Activated T-cell treated with anti-CD3 and anti-CD28 coated beads, Interleukin-2, amount 50 U/mL, for 24 hours (primary cell): Measurements from ENCODE around the gene C6orf62.
"Not testable (repeated sequence)": the region's sequence is repeated elsewhere in the genome, so short reads cannot be mapped to it uniquely, and the experiment has no call there.

ENCODE experiments used
- DNase-seq: peaks from one replicate; pipeline ENCODE4 v3.0.0-alpha.2; 2020
- H3K27ac Mint-ChIP-seq: 2 replicates; pipeline ENCODE4 v1.8.0; 2020; ENCODE audit warnings: mild to moderate bottlenecking, mixed read lengths
- H3K27me3 Mint-ChIP-seq: 2 replicates; pipeline ENCODE4 v1.8.0; 2020; ENCODE audit warnings: mixed read lengths
- H3K36me3 Mint-ChIP-seq: 2 replicates; pipeline ENCODE4 v1.8.0; 2020; ENCODE audit warnings: low read depth, mixed read lengths
- H3K4me1 Mint-ChIP-seq: 2 replicates; pipeline ENCODE4 v1.8.0; 2020; ENCODE audit warnings: low read depth, mixed read lengths
- H3K4me3 Mint-ChIP-seq: 2 replicates; pipeline ENCODE4 v1.8.0; 2020; ENCODE audit warnings: mild to moderate bottlenecking, moderate library complexity, mixed read lengths
- H3K9me3 Mint-ChIP-seq: 2 replicates; pipeline ENCODE4 v1.8.0; 2020; ENCODE audit warnings: mixed read lengths

C6orf62 gene

GRCh38 chr6:24719125-24719971, at the start of gene C6orf62:
Gene C6orf62, minus strand, starts transcription at chr6:24719154. Its CDS starts 486 bp downstream, at chr6:24718668.
- DNase-seq: peak; percentile 71
- H3K27ac Mint-ChIP-seq: peak within 1 kb of the TSS; percentile 98
- peak within 1 kb of the TSS; percentile 98 for H3K4me3 Mint-ChIP-seq
- peaks cover 70% of the 10 kb centered on the region for H3K36me3 Mint-ChIP-seq
- H3K27me3 Mint-ChIP-seq: no peaks in the 10 kb centered on the region
- H3K9me3 Mint-ChIP-seq: no peaks in the 10 kb centered on the region
- H3K4me1 Mint-ChIP-seq: peaks cover 49% of the 10 kb centered on the region

GRCh38 chr6:24768361-24768760, 49.4 kb upstream of the C6orf62 start:
- no peak overlapping the region for H3K27ac Mint-ChIP-seq
- no peak for DNase-seq
- H3K27me3 Mint-ChIP-seq: no peaks in the 10 kb centered on the region
- no peaks in the 10 kb centered on the region for H3K36me3 Mint-ChIP-seq
- H3K4me1 Mint-ChIP-seq: peaks cover 2% of the 10 kb centered on the region
- H3K4me3 Mint-ChIP-seq: no peak overlapping the region
- H3K9me3 Mint-ChIP-seq: no peaks in the 10 kb centered on the region

- no peak for DNase-seq
- H3K4me3 Mint-ChIP-seq: no peak overlapping the region
- H3K27ac Mint-ChIP-seq: no peak overlapping the region
- H3K9me3 Mint-ChIP-seq: no peaks in the 10 kb centered on the region
- H3K36me3 Mint-ChIP-seq: no peaks in the 10 kb centered on the region
- H3K27me3 Mint-ChIP-seq: no peaks in the 10 kb centered on the region
- peaks cover 3% of the 10 kb centered on the region for H3K4me1 Mint-ChIP-seq
These were observed 47.9 kb upstream of the C6orf62 start for GRCh38 chr6:24766680-24767462.

- not testable (repeated sequence) for H3K4me1 Mint-ChIP-seq
These were observed 47.0 kb upstream of the C6orf62 start for GRCh38 chr6:24765968-24766367.

GRCh38 chr6:24764833-24765828, 46.2 kb upstream of the C6orf62 start:
- H3K4me1 Mint-ChIP-seq, H3K9me3 Mint-ChIP-seq, H3K27me3 Mint-ChIP-seq, H3K36me3 Mint-ChIP-seq, H3K4me3 Mint-ChIP-seq, H3K27ac Mint-ChIP-seq, DNase-seq: not testable (repeated sequence)

More at GRCh38 chr6:24765968-24766367, 47.0 kb upstream of the C6orf62 start:
- H3K27me3 Mint-ChIP-seq, H3K27ac Mint-ChIP-seq, H3K36me3 Mint-ChIP-seq, H3K9me3 Mint-ChIP-seq, H3K4me3 Mint-ChIP-seq, DNase-seq: not testable (repeated sequence)

DNA sequence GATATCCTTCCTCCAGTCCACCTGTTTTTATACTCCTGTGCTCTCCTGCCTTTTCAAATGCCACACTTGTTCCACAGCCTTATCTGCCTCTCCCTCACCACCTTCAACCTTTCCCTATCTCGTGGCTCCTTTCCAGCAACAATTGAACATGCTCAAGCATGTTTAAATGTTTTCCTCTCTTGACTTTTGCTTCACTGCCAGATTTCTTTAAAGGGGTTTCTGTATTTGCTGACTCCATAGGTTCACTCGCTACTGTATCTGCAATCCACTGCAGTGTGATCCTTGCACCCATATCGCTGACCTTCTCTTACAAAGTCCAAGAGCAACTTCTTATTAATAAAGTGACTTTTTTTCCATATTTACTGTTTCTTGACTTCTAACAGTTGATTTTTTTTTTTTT, 44.6 kb upstream of the C6orf62 start:
- H3K4me3 Mint-ChIP-seq: no peak overlapping the region
- H3K9me3 Mint-ChIP-seq: no peaks in the 10 kb centered on the region
- DNase-seq: no peak
- H3K27me3 Mint-ChIP-seq: no peaks in the 10 kb centered on the region
- no peaks in the 10 kb centered on the region for H3K36me3 Mint-ChIP-seq
- peaks cover 6% of the 10 kb centered on the region for H3K4me1 Mint-ChIP-seq
- H3K27ac Mint-ChIP-seq: no peak overlapping the region

GRCh38 chr6:24761851-24762250, 42.9 kb upstream of the C6orf62 start:
- no peaks in the 10 kb centered on the region for H3K36me3 Mint-ChIP-seq
- no peak for DNase-seq
- no peaks in the 10 kb centered on the region for H3K27me3 Mint-ChIP-seq
- H3K4me3 Mint-ChIP-seq: no peak overlapping the region
- H3K27ac Mint-ChIP-seq: no peak overlapping the region
- H3K4me1 Mint-ChIP-seq: peaks cover 6% of the 10 kb centered on the region
- no peaks in the 10 kb centered on the region for H3K9me3 Mint-ChIP-seq

GRCh38 chr6:24761193-24761835, 42.4 kb upstream of the C6orf62 start:
- Mint-ChIP-seq H3K27me3 (no peaks in the 10 kb centered on the region), H3K9me3 (no peaks in the 10 kb centered on the region), H3K36me3 (no peaks in the 10 kb centered on the region), H3K4me1 (peaks cover 4% of the 10 kb centered on the region), H3K4me3 (no peak overlapping the region), H3K27ac (no peak overlapping the region)
- no peak for DNase-seq

DNA sequence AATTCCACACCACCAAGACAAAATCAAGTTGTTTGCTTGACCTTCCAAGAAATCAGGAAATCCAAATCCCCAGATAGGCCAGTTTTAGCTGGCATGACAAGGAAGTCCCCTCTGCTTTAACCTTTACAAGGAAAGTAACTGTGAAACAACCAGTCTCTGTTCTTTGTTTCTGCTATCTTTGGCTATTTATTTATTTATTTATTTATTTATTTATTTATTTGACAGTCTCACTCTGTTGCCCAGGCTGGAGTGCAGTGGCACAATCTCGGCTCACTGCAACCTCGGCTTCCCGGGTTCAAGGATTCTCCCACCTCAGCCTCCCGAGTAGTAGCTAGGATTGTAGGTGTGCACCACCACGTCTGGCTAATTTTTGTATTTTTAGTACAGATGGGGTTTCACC, 41.3 kb upstream of the C6orf62 start:
- H3K4me3 Mint-ChIP-seq: no peak overlapping the region
- peaks cover 4% of the 10 kb centered on the region for H3K4me1 Mint-ChIP-seq
- H3K27me3 Mint-ChIP-seq: no peaks in the 10 kb centered on the region
- H3K36me3 Mint-ChIP-seq: no peaks in the 10 kb centered on the region
- no peaks in the 10 kb centered on the region for H3K9me3 Mint-ChIP-seq
- no peak for DNase-seq
- no peak overlapping the region for H3K27ac Mint-ChIP-seq

DNA sequence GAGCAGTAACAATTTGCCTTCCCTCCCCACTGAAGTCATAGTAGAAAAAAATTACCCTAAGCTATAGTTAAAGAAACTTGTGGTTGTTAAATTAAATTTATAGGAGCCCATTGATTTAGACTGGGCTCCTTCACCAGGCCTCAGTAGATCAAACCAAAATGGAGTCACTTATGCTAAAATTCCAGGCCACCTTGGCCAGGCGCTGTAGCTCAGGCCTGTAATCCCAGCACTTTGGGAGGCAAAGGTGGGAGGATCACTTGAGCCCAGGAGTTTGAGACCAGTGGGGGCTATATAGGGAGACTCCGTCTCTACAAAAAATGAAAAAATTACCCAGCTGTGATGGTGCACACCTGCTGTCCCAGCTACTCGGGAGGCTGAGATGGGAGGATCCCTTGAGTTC, 40.8 kb upstream of the C6orf62 start:
- Mint-ChIP-seq H3K4me1 (peaks cover 4% of the 10 kb centered on the region), H3K9me3 (no peaks in the 10 kb centered on the region), H3K4me3 (no peak overlapping the region), H3K27ac (no peak overlapping the region), H3K27me3 (no peaks in the 10 kb centered on the region), H3K36me3 (no peaks in the 10 kb centered on the region)
- no peak for DNase-seq

- Mint-ChIP-seq H3K36me3 (no peaks in the 10 kb centered on the region), H3K27me3 (no peaks in the 10 kb centered on the region), H3K4me3 (no peak overlapping the region), H3K9me3 (peaks cover 2% of the 10 kb centered on the region), H3K4me1 (peaks cover 4% of the 10 kb centered on the region), H3K27ac (no peak overlapping the region)
- no peak for DNase-seq
These were observed 38.7 kb upstream of the C6orf62 start for GRCh38 chr6:24757611-24758010.

- Mint-ChIP-seq H3K36me3 (no peaks in the 10 kb centered on the region), H3K9me3 (peaks cover 2% of the 10 kb centered on the region), H3K27me3 (no peaks in the 10 kb centered on the region), H3K4me3 (no peak overlapping the region), H3K4me1 (no peaks in the 10 kb centered on the region), H3K27ac (no peak overlapping the region)
- no peak for DNase-seq
These were observed 36.3 kb upstream of the C6orf62 start for GRCh38 chr6:24755279-24755678.

DNA sequence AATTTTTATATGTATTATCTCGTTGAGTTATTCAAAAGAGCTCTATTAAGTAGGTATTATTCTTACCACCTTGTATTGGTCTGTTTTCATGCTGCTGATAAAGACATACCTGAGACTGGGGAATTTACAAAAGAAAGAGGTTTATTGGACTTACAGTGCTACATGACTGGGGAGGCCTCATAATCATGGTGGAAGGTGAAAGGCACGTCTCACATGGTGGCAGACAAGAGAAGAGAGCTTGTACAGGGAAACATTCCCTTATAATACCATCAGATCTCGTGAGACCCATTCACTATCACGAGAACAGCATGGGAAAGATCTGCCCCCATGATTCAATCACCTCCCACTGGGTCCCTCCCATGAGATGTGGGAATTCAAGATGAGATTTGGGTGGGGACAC, 35.4 kb upstream of the C6orf62 start:
- DNase-seq, H3K9me3 Mint-ChIP-seq, H3K36me3 Mint-ChIP-seq, H3K4me1 Mint-ChIP-seq, H3K27ac Mint-ChIP-seq, H3K4me3 Mint-ChIP-seq, H3K27me3 Mint-ChIP-seq: not testable (repeated sequence)

- H3K9me3 Mint-ChIP-seq: peaks cover 2% of the 10 kb centered on the region
- H3K27ac Mint-ChIP-seq: no peak overlapping the region
These were observed 34.6 kb upstream of the C6orf62 start for GRCh38 chr6:24753545-24753944.

More at GRCh38 chr6:24753545-24753944, 34.6 kb upstream of the C6orf62 start:
- Mint-ChIP-seq H3K4me1 (no peaks in the 10 kb centered on the region), H3K27me3 (peaks cover 3% of the 10 kb centered on the region), H3K4me3 (no peak overlapping the region), H3K36me3 (no peaks in the 10 kb centered on the region)
- DNase-seq: no peak
